ENCODE data around the gene ARMC5.
"Not testable (repeated sequence)": the region's sequence is repeated elsewhere in the genome, so short reads cannot be mapped to it uniquely, and the experiment has no call there.

Gene ARMC5

GRCh38 chr16:31474773-31475738 lies 15.8 kb downstream of the ARMC5 start:
- ATAC-seq (no peak), DNase-seq (no peak)
- Mint-ChIP-seq H3K27ac (no peak overlapping the region), H3K4me1 (peaks cover 25% of the 10 kb centered on the region), H3K9me3 (no peaks in the 10 kb centered on the region), H3K27me3 (peaks cover 29% of the 10 kb centered on the region), H3K4me3 (no peak overlapping the region), H3K36me3 (ENCODE audit: low read depth) (no peaks in the 10 kb centered on the region)

DNA sequence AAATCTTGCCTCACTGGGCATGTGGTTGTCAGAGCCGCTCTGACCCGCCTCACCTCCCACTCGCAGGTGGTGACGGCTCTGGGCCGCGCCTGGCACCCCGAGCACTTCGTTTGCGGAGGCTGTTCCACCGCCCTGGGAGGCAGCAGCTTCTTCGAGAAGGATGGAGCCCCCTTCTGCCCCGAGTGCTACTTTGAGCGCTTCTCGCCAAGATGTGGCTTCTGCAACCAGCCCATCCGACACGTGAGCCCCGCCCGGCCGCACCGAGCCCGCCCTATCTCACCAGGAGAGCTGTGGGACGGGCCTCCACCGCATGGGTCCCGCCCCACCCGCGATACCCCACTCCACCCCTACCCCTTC lies 16.6 kb downstream of the ARMC5 start:
- DNase-seq, result no peak
- Mint-ChIP-seq H3K36me3 (ENCODE audit: low read depth) (no peaks in the 10 kb centered on the region), H3K27ac (no peak overlapping the region), H3K27me3 (peaks cover 29% of the 10 kb centered on the region), H3K9me3 (no peaks in the 10 kb centered on the region), H3K4me1 (peaks cover 25% of the 10 kb centered on the region), H3K4me3 (peak overlapping the region; percentile 74)
- ATAC-seq, result no peak

- DNase-seq (peak; percentile 90), ATAC-seq (peak; percentile 80)
- Mint-ChIP-seq H3K27ac (peak overlapping the region; percentile 22), H3K4me1 (peaks cover 24% of the 10 kb centered on the region), H3K4me3 (peak overlapping the region; percentile 74), H3K9me3 (no peaks in the 10 kb centered on the region), H3K36me3 (ENCODE audit: low read depth) (no peaks in the 10 kb centered on the region), H3K27me3 (peaks cover 22% of the 10 kb centered on the region)
Observed at GRCh38 chr16:31476303-31477219, 17.3 kb downstream of the ARMC5 start.

DNA sequence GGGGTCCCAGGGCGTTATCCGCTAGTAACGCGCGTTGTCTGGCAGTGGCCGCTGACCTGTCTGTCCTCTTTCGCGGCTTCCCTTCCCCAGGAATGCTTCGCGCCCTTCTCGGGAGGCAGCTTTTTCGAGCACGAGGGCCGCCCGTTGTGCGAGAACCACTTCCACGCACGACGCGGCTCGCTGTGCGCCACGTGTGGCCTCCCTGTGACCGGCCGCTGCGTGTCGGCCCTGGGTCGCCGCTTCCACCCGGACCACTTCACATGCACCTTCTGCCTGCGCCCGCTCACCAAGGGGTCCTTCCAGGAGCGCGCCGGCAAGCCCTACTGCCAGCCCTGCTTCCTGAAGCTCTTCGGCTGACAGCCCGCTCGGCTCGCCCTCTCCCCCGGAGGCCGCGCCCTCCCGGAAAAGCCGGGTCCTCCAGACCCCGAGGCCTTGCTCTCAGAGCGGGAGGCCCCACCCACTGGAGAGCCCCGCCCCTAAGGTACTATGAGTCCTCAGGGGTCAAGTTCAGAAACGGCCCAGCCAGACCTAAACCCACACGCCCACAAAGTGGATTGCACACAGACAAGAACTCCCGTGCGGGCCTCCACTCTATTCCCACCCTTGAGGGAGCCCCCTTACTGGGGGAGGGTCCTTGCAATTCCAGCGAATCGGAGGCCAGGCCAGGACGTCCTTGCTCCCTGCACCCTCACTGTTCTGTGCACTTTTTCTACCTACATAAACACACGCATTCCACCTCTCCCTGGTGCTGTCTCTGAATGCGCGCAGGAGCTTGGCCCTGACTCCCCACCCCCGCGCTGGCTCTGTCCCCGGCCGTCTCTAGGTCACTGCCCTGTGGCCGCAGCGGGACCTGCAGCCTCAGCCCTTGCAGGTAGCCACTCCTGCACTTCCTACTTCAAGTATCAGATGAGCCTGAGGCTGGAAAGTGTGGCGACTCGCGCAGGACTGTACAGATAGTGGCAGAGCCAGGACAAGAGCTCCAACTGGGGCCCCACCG lies 18.2 kb downstream of the ARMC5 start:
- peaks cover 22% of the 10 kb centered on the region for H3K4me1 Mint-ChIP-seq
- H3K36me3 Mint-ChIP-seq (ENCODE audit: low read depth), result no peaks in the 10 kb centered on the region
- H3K4me3 Mint-ChIP-seq, result peak overlapping the region; percentile 74
- H3K9me3 Mint-ChIP-seq, result no peaks in the 10 kb centered on the region
- H3K27ac Mint-ChIP-seq, result no peak overlapping the region
- DNase-seq (peak; percentile 58), ATAC-seq (peak; percentile 40)
- peaks cover 17% of the 10 kb centered on the region for H3K27me3 Mint-ChIP-seq

DNA sequence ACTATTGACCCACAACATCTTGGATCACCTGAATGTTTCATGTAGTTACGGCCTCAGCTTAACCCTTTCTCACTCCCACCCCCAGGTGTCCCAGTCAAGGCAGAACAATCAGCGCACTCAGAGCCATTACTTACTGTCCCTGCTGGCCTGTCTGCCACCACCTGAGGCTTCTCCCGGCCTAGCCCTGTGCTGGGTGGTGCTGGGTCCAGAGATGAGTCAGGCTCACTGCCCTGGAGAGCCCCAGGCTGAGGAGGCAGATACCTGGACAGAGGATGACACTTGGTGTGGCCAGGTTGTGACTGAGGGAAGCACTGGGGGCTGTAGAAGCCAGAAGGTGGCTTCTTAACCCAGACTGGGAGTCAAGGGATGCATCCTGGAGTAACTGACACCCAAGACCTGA lies 19.7 kb downstream of the ARMC5 start:
- no peaks in the 10 kb centered on the region for H3K9me3 Mint-ChIP-seq
- H3K27ac Mint-ChIP-seq, result no peak overlapping the region
- peaks cover 8% of the 10 kb centered on the region for H3K27me3 Mint-ChIP-seq
- H3K4me3 Mint-ChIP-seq, result no peak overlapping the region
- DNase-seq, result no peak
- ATAC-seq, result no peak
- H3K4me1 Mint-ChIP-seq, result peaks cover 18% of the 10 kb centered on the region
- no peaks in the 10 kb centered on the region for H3K36me3 Mint-ChIP-seq (ENCODE audit: low read depth)

- Mint-ChIP-seq H3K4me1 (peaks cover 18% of the 10 kb centered on the region), H3K27me3 (peaks cover 8% of the 10 kb centered on the region), H3K4me3 (no peak overlapping the region), H3K36me3 (ENCODE audit: low read depth) (no peaks in the 10 kb centered on the region), H3K9me3 (no peaks in the 10 kb centered on the region), H3K27ac (no peak overlapping the region)
- ATAC-seq (no peak), DNase-seq (no peak)
Observed at GRCh38 chr16:31479751-31480150, 20.4 kb downstream of the ARMC5 start.

DNA sequence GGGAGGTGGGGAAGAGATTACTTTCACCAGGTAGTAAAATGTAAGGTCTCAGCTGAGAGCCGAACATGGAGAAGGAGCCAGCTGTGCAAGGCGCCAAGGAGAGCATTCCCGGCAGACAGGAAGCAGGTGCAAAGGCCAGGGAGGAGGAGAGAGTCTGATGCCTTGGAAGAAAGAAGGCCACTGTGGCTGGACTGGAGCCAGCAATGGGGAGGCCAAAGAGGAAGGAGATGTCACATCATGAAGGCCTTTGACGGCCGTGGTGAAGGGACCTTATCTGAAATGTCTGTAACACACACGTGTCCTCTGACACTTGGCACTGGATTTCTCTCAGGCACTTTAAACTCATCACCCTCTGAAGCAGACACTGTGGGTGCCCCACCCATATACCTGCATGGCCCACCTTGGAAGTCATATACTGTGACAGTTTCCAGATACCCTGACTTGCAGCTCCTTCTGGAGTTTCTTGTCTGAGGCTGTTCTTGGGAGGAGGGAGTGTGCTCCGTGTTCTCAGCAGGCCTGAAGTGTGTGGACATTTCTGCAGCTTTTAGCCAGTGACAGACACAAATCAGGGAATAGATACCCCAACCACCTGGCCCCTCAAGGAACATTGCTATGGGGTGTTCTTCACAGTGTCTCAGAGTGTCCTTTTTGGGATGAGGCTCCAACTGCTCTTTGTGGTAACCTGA lies 21.7 kb downstream of the ARMC5 start:
- Mint-ChIP-seq H3K27me3 (peaks cover 3% of the 10 kb centered on the region), H3K4me1 (peaks cover 17% of the 10 kb centered on the region), H3K27ac (no peak overlapping the region), H3K4me3 (no peak overlapping the region), H3K36me3 (ENCODE audit: low read depth) (no peaks in the 10 kb centered on the region), H3K9me3 (no peaks in the 10 kb centered on the region)
- DNase-seq (no peak), ATAC-seq (no peak)

GRCh38 chr16:31483081-31483480 lies 23.8 kb downstream of the ARMC5 start, which contains the start of gene SLC5A2:
Gene SLC5A2 (plus strand): TSS chr16:31483123. CDS start chr16:31483137, 14 bp downstream.
- H3K36me3 Mint-ChIP-seq (ENCODE audit: low read depth), result no peaks in the 10 kb centered on the region
- DNase-seq (no peak), ATAC-seq (no peak)
- H3K4me1 Mint-ChIP-seq, result peaks cover 11% of the 10 kb centered on the region
- H3K27me3 Mint-ChIP-seq, result peaks cover 2% of the 10 kb centered on the region
- no peak within 1 kb of the TSS for H3K4me3 Mint-ChIP-seq
- no peaks in the 10 kb centered on the region for H3K9me3 Mint-ChIP-seq
- H3K27ac Mint-ChIP-seq, result no peak within 1 kb of the TSS

DNA sequence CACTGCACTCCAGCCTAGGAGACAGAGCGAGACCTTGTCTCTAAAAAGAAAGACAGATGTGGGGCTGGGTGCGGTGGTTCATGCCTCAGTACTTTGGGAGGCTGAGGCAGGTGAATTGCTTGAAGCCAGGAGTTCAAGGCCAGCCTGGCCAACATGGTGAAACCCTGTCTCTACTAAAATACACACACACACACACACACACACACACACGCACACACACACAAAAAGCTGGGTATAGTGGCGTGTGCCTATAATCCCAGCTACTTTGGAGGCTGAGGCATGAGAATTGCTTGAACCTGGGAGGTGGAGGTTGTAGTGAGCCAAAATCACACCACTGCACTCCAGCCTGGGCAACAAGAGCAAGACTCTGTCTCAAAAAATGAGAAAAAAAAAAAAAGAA lies 24.7 kb downstream of the ARMC5 start:
- H3K27ac Mint-ChIP-seq; DNase-seq; ATAC-seq; H3K4me3 Mint-ChIP-seq; H3K36me3 Mint-ChIP-seq (ENCODE audit: low read depth); H3K9me3 Mint-ChIP-seq; H3K27me3 Mint-ChIP-seq; H3K4me1 Mint-ChIP-seq: not testable (repeated sequence)

GRCh38 chr16:31484491-31485171 lies 25.3 kb downstream of the ARMC5 start:
- Mint-ChIP-seq H3K4me1 (peaks cover 8% of the 10 kb centered on the region), H3K9me3 (no peaks in the 10 kb centered on the region), H3K4me3 (no peak overlapping the region), H3K27ac (no peak overlapping the region), H3K27me3 (peaks cover 2% of the 10 kb centered on the region), H3K36me3 (ENCODE audit: low read depth) (no peaks in the 10 kb centered on the region)
- DNase-seq (no peak), ATAC-seq (no peak)

GRCh38 chr16:31485571-31485970 lies 26.3 kb downstream of the ARMC5 start:
- Mint-ChIP-seq H3K27ac (no peak overlapping the region), H3K4me3 (no peak overlapping the region), H3K27me3 (peaks cover 2% of the 10 kb centered on the region), H3K9me3 (no peaks in the 10 kb centered on the region), H3K4me1 (peaks cover 8% of the 10 kb centered on the region), H3K36me3 (ENCODE audit: low read depth) (no peaks in the 10 kb centered on the region)
- DNase-seq, result no peak
- ATAC-seq, result no peak

DNA sequence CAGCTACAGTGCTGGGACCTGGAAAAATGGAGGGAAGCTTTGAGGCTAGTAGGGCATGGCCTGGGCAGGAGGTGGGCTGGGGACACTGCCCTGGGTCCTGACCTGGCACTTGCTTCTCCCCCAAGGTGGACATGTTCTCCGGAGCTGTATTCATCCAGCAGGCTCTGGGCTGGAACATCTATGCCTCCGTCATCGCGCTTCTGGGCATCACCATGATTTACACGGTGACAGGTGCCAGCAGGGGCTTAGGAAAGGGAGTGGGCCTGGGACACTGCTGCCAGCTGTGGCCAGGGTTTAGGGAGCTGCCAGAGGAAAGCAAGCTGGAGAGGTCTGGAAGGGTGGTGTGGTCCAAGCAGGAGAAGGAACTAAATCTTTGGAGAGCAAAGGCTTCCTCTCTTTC lies 26.7 kb downstream of the ARMC5 start:
- no peaks in the 10 kb centered on the region for H3K36me3 Mint-ChIP-seq (ENCODE audit: low read depth)
- no peak for DNase-seq
- peaks cover 8% of the 10 kb centered on the region for H3K4me1 Mint-ChIP-seq
- H3K27ac Mint-ChIP-seq, result no peak overlapping the region
- no peak overlapping the region for H3K4me3 Mint-ChIP-seq
- H3K9me3 Mint-ChIP-seq, result no peaks in the 10 kb centered on the region
- no peak for ATAC-seq
- H3K27me3 Mint-ChIP-seq, result peaks cover 2% of the 10 kb centered on the region

All from activated naive CD8-positive, alpha-beta T cell treated with anti-CD3 and anti-CD28 coated beads, Interleukin-2, amount 50 U/mL, for 24 hours (primary cell).